AG10803 (cell line): ENCODE data around the gene AGPAT2.
A peak's percentile ranks its signal among the peaks of the same experiment; 100 is the strongest.

Source experiments
- DNase-seq: peaks from one replicate; pipeline ENCODE4 v3.0.0; 2010; ENCODE audit warnings: low read depth
- H3K4me3 ChIP-seq: 2 replicates; pipeline ENCODE4 v1.5.1; 2011; ENCODE audit warnings: mild to moderate bottlenecking, low read length, control low read depth
- TF ChIP-seq, protein P1 (sequence below): conservative IDR thresholded peaks from 2 replicates; pipeline ENCODE4 v1.5.1; 2011; ENCODE audit warnings: mild to moderate bottlenecking, low read length, control low read depth, inconsistent platforms

Gene AGPAT2

DNA sequence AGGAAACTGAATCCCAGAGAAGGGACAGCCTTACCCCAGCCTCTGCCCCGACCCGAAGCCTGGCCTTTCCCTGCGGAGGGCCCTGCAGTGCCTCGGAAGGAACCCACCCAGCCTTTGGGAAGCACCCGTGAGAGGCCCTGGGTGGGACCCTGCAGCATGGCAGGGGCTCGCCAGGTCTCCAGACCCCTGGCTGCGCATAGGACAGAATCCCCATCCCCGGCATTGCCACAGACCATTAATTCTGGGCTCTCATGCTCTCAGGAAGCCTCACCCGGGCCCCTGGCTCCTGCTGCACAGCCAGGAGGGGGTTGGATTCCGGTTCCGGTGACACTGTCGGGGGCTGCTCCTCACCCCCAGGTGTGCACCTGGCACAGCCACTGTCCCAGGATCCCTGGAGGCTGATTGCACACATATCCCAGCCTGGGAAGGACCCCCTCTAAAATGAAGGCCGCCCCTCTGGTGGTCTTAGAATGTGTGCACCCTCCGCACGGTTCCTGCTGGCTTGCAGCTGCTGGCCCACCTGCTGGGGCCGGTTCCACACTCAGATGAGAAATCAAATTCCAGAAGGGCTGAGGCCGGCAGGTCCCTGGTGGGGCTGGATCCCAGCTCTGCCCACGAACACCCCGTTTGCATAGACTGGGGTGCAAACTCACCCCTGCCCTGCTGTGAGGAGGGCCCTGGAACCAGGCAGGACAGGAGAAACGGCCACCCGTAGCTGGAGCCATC, 19.9 kb downstream of the AGPAT2 start:
- TF ChIP-seq, protein P1, sequence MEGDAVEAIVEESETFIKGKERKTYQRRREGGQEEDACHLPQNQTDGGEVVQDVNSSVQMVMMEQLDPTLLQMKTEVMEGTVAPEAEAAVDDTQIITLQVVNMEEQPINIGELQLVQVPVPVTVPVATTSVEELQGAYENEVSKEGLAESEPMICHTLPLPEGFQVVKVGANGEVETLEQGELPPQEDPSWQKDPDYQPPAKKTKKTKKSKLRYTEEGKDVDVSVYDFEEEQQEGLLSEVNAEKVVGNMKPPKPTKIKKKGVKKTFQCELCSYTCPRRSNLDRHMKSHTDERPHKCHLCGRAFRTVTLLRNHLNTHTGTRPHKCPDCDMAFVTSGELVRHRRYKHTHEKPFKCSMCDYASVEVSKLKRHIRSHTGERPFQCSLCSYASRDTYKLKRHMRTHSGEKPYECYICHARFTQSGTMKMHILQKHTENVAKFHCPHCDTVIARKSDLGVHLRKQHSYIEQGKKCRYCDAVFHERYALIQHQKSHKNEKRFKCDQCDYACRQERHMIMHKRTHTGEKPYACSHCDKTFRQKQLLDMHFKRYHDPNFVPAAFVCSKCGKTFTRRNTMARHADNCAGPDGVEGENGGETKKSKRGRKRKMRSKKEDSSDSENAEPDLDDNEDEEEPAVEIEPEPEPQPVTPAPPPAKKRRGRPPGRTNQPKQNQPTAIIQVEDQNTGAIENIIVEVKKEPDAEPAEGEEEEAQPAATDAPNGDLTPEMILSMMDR = no peak
- no peak overlapping the region for H3K4me3 ChIP-seq
- DNase-seq = no peak

DNA sequence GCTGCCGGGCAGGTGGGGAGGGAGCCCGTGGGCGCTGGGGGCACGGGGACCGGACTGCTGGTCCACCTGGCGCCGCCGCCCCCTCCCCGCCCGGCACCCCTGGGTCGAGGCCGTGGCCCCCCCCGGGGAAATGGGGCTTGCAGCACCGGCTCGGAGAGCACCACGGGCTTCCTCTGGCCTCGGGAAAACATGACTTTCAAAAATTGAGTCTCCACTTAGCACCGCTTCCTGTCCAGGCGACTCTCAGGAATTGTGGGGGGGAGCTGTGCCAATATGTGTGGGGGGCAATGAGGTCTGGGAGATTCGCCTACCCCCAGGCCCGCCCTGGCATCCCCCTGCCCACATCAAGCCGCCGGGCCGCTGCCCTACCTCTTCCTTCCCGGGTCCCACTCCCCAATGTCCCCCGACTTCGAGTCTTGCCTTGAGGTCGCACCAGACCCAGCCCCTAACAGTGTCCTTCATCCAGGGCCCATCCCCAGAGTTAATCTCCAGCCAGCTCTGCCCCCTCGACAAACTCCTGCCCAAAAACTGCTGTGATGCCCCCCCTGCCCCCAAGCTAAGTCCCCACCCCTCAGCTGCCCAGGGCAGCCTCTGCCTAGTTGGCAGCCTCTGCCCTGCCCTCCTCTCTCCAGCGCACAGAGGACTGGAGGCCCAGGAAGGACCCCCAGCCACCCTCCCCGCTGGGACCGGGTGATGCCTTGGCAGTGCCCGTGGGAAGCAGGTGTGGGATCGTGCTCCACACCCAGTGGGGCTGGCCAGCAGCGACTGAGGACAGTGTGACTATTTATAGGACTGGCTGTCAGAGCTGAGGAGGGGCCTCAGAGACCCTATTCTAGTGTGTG, 20.7 kb downstream of the AGPAT2 start:
- H3K4me3 ChIP-seq = no peak overlapping the region
- TF ChIP-seq, protein P1 = no peak
- no peak for DNase-seq

DNA sequence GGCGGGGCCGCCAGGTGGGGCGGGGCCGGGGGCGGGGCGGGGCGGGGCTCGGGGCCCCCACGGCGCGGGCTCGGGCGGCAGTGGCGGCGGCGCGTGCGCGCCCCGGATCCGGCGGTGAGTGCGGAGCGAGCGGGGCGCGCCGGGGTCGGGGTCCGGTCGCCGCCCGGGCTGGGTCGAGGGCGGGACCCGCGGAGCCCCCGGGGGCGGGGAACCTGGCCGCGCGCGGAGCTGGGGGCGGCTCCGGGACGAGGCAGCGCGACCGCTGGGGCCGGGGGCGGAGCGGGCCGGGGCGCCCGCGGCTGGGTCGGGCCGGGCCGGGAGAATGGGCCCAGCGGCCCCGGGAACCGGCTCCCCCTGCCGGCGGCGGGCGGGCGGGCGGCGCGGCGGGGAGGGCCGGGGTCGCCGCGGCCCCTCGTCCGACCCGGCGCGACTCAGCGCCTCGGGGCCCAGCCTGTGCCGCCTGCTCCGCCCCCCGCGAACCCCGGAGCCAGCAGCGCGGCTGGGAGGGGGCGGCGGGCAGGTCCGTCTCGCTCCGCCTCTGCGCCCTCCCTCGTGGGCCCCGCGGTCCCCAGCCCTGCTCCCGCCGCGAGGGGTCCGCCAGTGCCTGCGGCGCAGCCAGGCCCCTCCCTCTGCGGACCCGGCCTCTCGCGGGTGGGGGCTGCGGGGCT, 21.4 kb downstream of the AGPAT2 start:
- TF ChIP-seq, protein P1 = no peak
- no peak for DNase-seq
- H3K4me3 ChIP-seq = peak overlapping the region; percentile 42

DNA sequence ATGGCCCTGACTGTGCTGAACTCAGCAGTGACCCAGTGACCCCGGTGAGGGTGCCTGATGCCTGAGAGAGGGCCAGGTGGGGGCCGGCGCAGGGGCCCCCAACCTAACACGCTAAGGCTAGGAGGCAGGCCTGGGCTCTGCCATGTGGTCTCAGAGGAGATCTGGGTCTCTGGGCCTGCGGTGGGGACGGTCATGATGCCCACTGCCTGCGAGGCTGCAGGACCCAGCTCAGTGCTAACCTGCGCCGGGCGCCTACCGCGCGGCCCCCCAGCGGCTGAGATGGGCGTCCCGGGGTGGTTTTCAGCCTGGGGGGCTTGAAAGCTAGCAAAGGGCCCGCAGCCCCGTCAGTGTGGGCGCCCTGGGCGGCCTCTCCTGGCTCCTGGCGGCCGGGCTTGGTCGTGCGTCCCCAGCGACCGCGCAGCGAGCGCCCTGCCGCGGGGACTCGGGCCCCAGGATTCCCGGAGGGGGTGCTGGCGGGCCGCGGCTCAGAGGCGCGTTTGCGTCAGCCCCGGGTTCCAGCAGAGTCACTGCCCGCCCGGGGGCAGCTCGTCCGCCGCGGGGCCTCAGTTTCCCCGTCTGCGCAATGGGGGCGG, 22.1 kb downstream of the AGPAT2 start:
- no peak for DNase-seq
- TF ChIP-seq, protein P1 = no peak
- H3K4me3 ChIP-seq = peak overlapping the region; percentile 42

DNA sequence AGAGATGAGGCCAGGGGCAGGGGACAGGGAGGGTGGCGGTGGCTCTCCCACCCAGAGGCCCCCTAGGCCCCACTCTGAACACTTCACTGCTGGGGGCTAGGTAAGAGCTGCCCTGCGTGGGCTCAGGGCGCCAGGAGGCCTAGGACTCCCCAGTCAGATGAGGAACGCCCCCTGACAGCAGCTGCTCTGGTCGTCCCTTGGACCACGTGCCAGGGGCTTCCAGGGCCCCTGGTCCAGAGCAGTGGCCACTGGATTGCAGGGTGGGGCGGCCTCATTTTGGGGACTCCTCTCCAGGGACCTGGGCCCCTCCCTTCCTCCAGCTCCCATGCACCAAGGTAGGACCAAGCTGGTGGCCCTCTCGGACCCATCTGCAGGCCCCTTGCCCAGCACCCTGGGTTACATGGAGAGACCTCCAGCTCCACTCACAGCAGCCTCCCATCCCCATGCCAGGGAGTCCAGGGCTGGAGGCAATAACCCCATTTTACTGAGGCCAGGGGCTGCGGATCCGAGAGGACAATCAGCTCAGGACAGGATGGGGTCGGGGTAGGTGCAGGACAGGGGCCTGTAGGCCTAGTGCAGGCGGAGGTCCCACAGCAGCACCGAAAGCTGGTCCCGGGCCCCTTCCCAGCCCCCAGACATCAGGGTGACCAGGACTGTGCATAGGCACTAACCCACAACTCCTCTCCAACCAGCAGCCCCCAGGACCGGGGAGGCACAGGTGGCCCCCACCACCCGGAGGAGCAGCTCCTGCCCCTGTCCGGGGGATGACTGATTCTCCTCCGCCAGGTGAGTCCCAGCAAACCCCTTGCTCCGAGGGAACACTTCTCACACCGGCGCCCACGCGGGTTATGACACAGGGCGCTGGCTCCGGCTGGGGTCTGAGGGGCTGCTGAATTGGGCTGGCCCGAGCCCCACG, 23.0 kb downstream of the AGPAT2 start:
- H3K4me3 ChIP-seq = no peak overlapping the region
- DNase-seq = no peak
- TF ChIP-seq, protein P1 = no peak
